OCI-LY7 (cell line): ENCODE data around the gene HOXB5. TPM values are rescaled to one million over a fixed set of nuclear protein-coding genes. Genes with fewer than 3 reads are reported as not detected.
A peak's percentile ranks its signal among the peaks of the same experiment; 100 is the strongest.

ENCODE experiments used
- BruUV-seq: library from RNA; stranded (reverse); fragments of 400-500 nt; replicated peaks from 2 replicates; lab custom pipeline; 2021; lab: Mats Ljungman, UMichigan
- CTCF ChIA-PET: fragments of 300-600 bp; sonication (Branson Sonifier 250); formaldehyde crosslinking; loops from one replicate; lab custom pipeline; 2022; ENCODE audit warnings: antibody characterized with exemption; ENCODE audit not compliant: unreplicated experiment; lab: Charles Lee
- POLR2A ChIA-PET: fragments of 300-600 bp; sonication (Branson Sonifier 250); formaldehyde crosslinking; loops from one replicate; lab custom pipeline; 2022; ENCODE audit warnings: antibody characterized with exemption; lab: Charles Lee
- DNase-seq: peaks from one replicate; pipeline ENCODE4 v3.0.0-alpha.2; 2015; ENCODE audit warnings: low spot score
- H2AFZ ChIP-seq: fragments of 200-600 bp; sonication (generic), shearing (Covaris generic); 2 replicates; pipeline ENCODE4 v1.6.1; 2014; ENCODE audit warnings: mild to moderate bottlenecking, antibody characterized with exemption, low read length, moderate library complexity
- H3K27ac ChIP-seq: fragments of 200-600 bp; sonication (generic); 2 replicates; pipeline ENCODE4 v1.5.1; 2014; ENCODE audit warnings: mixed run types, low read depth, mild to moderate bottlenecking, moderate library complexity, low read length, inconsistent platforms; ENCODE audit not compliant: poor library complexity, severe bottlenecking
- H3K36me3 ChIP-seq: fragments of 200-600 bp; sonication (generic); 2 replicates; pipeline ENCODE4 v1.6.1; 2014; ENCODE audit warnings: mild to moderate bottlenecking, antibody characterized with exemption, low read length, moderate library complexity, mixed read lengths; ENCODE audit not compliant: insufficient read depth
- H3K4me1 ChIP-seq: fragments of 200-600 bp; sonication (generic); 2 replicates; pipeline ENCODE4 v1.5.1; 2014; ENCODE audit warnings: mild to moderate bottlenecking, low read length; ENCODE audit not compliant: insufficient read depth, poor library complexity, severe bottlenecking
- H3K4me2 ChIP-seq: fragments of 200-600 bp; sonication (generic); 2 replicates; pipeline ENCODE4 v1.6.1; 2014; ENCODE audit warnings: mild to moderate bottlenecking, low read length
- H3K4me3 ChIP-seq: fragments of 200-600 bp; sonication (generic); 2 replicates; pipeline ENCODE4 v1.5.1; 2014; ENCODE audit warnings: mild to moderate bottlenecking, low read depth, low read length; ENCODE audit not compliant: poor library complexity, severe bottlenecking
- H3K79me2 ChIP-seq: fragments of 200-600 bp; sonication (generic); 2 replicates; pipeline ENCODE4 v1.6.1; 2016; ENCODE audit warnings: low read depth, mild to moderate bottlenecking, low read length, moderate library complexity, mixed read lengths; ENCODE audit not compliant: insufficient read depth
- H3K9me2 ChIP-seq: fragments of 200-600 bp; sonication (generic); 2 replicates; pipeline ENCODE4 v1.6.1; 2016; ENCODE audit warnings: mild to moderate bottlenecking, low read length, mixed read lengths; ENCODE audit not compliant: insufficient read depth
- H3K9me3 ChIP-seq: fragments of 200-600 bp; sonication (generic); 2 replicates; pipeline ENCODE4 v1.6.1; 2014; ENCODE audit warnings: mild to moderate bottlenecking, mixed run types, low read length, mixed read lengths
- H4K20me1 ChIP-seq: fragments of 200-600 bp; sonication (generic); 2 replicates; pipeline ENCODE4 v1.6.1; 2014; ENCODE audit warnings: mild to moderate bottlenecking, antibody characterized with exemption, low read length, moderate library complexity, mixed read lengths; ENCODE audit not compliant: insufficient read depth
- EZH2phosphoT487 ChIP-seq: fragments of 200-600 bp; sonication (generic); IDR thresholded peaks from 2 replicates; pipeline ENCODE4 v1.6.1; 2018; ENCODE audit warnings: low read depth, borderline replicate concordance, mild to moderate bottlenecking, mixed run types, antibody characterized with exemption, low read length, moderate library complexity, mixed read lengths
- intact Hi-C: fragments of 100-400 bp; cut with micrococcal nuclease; formaldehyde crosslinking; loops from one replicate; pipeline ENCODE4 v1.10.0; 2022; ENCODE audit not compliant: unreplicated experiment
- total RNA-seq, 2 experiments: library from RNA; depleted of rRNA in 1 of 2; stranded (reverse); fragments of >200 nt in 1 of 2; shearing (Covaris generic) in 1 of 2; gene quantifications; 2 replicates each; pipeline ENCODE4 v1.2.3, GENCODE V29; 2014 to 2022
- TF ChIP-seq, protein P1 (sequence below): fragments of 200-600 bp; sonication (generic); conservative IDR thresholded peaks from 2 replicates; pipeline ENCODE4 v1.5.1; 2014; ENCODE audit warnings: mild to moderate bottlenecking, antibody characterized with exemption, low read length, moderate library complexity, mixed read lengths

HOXB5 gene
- total RNA-seq, 2 experiments from 2014 or later = not detected

DNA sequence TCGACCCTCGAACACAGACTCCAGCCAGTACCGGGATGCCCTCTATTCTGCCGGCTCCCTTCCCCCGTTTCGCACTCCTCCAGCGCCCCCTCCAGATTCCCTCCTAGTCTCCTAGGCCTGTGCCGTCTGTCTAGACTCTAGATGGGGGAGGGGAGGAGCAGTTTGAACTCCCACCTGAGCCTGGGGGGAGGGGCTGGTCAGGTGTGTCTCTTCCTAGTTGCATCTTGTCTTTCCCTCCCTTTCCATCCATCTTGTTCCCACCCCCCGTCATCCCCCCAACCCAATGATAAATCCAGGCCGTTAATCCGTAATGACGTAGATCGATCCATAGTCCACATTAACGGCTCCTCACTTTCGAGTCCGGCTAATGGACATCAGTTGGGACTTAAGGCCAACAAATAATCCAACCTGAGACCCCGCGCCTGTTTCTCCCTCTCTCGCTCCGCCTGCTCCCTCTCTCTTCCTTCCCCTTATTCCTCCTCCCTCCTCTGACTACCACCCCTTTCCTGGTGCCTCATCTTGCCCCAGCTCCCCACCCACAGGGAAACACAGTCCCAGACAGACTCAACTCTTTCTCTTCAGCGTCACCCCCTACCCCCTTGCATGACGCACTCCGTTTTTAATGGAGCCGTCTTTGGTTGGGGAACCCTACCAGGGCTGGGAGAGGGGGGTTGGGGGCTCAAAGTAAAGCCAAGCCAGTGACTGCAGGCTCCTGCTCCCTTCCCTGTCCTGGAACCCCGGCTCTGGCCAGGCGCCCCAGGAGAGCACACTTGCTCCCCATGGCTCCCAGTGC, 3.4 kb upstream of the HOXB5 start:
- no TSS peak for BruUV-seq
- H3K4me1 ChIP-seq = peaks cover 6% of the 10 kb centered on the region
- CTCF ChIA-PET = no interaction called here
- DNase-seq = no peak
- TF ChIP-seq EZH2phosphoT487 = no peak
- TF ChIP-seq, protein P1, sequence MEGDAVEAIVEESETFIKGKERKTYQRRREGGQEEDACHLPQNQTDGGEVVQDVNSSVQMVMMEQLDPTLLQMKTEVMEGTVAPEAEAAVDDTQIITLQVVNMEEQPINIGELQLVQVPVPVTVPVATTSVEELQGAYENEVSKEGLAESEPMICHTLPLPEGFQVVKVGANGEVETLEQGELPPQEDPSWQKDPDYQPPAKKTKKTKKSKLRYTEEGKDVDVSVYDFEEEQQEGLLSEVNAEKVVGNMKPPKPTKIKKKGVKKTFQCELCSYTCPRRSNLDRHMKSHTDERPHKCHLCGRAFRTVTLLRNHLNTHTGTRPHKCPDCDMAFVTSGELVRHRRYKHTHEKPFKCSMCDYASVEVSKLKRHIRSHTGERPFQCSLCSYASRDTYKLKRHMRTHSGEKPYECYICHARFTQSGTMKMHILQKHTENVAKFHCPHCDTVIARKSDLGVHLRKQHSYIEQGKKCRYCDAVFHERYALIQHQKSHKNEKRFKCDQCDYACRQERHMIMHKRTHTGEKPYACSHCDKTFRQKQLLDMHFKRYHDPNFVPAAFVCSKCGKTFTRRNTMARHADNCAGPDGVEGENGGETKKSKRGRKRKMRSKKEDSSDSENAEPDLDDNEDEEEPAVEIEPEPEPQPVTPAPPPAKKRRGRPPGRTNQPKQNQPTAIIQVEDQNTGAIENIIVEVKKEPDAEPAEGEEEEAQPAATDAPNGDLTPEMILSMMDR = no peak
- H3K9me3 ChIP-seq = no peaks in the 10 kb centered on the region
- H3K36me3 ChIP-seq = no peaks in the 10 kb centered on the region
- POLR2A ChIA-PET = no interaction called here
- no peaks in the 10 kb centered on the region for H4K20me1 ChIP-seq
- no peaks in the 10 kb centered on the region for H3K9me2 ChIP-seq
- H3K4me2 ChIP-seq = peak overlapping the region; percentile 60
- intact Hi-C loops = loop anchor here (10.0 kb wide), 1 partner anchor 332 kb away; no protein-coding TSS in a partner anchor
- no peaks in the 10 kb centered on the region for H3K79me2 ChIP-seq
- no peak overlapping the region for H3K27ac ChIP-seq
- H3K4me3 ChIP-seq = peak overlapping the region; percentile 57
- H2AFZ ChIP-seq = peak overlapping the region; percentile 40

DNA sequence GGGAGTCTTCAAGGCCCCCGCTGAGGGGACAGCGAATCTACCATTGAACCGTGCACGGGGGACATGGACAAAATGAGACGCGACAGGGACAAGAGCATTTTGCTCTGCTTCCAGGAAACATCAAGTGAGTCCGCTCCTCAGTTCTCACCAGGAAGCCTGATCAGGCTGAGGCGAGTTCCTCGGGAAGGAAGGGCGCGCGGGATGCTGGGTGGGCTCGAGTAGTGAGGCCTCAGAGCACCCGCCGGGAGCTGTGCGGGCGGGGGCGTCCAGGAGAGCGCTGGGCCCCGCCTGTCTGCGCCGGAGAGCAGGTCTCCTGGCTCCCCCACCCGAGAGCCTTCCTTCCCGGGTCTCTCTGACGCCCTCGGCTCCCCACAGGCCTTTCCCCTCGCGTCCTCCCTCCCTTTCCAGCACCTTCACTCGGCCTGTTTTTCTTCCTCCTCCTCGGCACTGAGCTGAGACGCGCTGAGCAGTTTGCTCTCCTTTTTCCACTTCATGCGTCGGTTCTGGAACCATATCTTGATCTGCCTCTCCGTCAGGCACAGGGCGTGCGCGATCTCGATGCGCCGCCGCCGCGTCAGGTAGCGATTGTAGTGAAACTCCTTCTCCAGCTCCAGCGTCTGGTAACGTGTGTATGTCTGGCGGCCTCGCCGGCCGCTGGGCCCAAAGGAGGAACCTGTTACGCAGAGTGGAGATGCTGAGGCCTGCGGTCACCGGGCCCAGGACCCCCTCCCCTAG, 2.6 kb upstream of the HOXB5 start:
- H3K4me3 ChIP-seq = no peak overlapping the region
- TF ChIP-seq, protein P1 = no peak
- no peak for TF ChIP-seq EZH2phosphoT487
- no peak overlapping the region for H3K27ac ChIP-seq
- H3K9me2 ChIP-seq = no peaks in the 10 kb centered on the region
- BruUV-seq = no TSS peak
- H3K4me1 ChIP-seq = peaks cover 6% of the 10 kb centered on the region
- no peak overlapping the region for H3K4me2 ChIP-seq
- no peaks in the 10 kb centered on the region for H3K36me3 ChIP-seq
- H2AFZ ChIP-seq = no peak overlapping the region
- CTCF ChIA-PET = no interaction called here
- no peaks in the 10 kb centered on the region for H3K79me2 ChIP-seq
- H3K9me3 ChIP-seq = no peaks in the 10 kb centered on the region
- no peak for DNase-seq
- no peaks in the 10 kb centered on the region for H4K20me1 ChIP-seq
- intact Hi-C loops = loop anchor here (10.0 kb wide), 1 partner anchor 331 kb away; no protein-coding TSS in a partner anchor
- POLR2A ChIA-PET = no interaction called here
